ENCODE results near the gene CD101. TPM values are rescaled to one million over a fixed set of nuclear protein-coding genes. Genes with fewer than 3 reads are reported as not detected.

Gene CD101
- total and polyA plus RNA-seq, 2 experiments from 2014 or later: 1.2 to 1.3 TPM

DNA sequence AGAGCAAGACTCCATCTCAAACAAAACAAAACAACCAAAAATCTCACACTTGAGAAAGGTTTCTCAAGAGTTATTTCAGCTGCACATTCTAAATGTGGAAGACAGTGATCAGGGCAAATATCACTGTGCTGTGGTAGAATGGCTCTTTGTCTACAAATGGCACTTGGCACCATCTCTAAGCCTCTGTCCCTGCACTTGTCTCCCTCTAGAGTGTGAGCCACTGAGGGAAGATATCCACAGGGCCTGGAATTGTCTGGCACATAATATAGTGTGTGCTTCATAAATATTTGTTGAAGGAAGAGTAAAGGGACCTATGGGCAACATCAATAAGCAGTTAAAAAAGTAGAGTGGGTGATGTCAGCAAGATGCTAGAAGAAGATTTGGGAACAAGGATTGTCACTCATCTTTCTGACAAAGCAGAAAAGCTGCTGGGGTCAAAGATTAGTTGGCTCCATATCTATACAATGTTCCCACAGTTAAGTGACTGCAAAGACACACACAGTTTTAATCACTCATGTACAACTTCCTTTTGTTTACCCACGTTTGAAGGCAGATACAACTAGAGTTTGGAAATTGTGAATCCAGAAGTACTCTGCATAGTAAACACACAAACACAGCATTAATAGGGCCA lies 19.1 kb downstream of the CD101 start:
- no peaks in the 10 kb centered on the region for H3K36me3 ChIP-seq (ENCODE audit: insufficient read depth)
- no peak overlapping the region for H2AFZ ChIP-seq
- no peak overlapping the region for H3K27ac Mint-ChIP-seq
- no peaks in the 10 kb centered on the region for H3K9me3 Mint-ChIP-seq
- no peaks in the 10 kb centered on the region for H3K27me3 ChIP-seq (ENCODE audit: insufficient read depth)
- no peaks in the 10 kb centered on the region for H3F3A ChIP-seq (replicated peaks; ENCODE audit: low read depth)
- no peak for ATAC-seq
- H3K27ac ChIP-seq (ENCODE audit: low read depth): no peak overlapping the region
- H3K27me3 Mint-ChIP-seq (ENCODE audit: insufficient read depth, low read depth, poor library complexity): peaks cover 2% of the 10 kb centered on the region
- no peaks in the 10 kb centered on the region for H3K79me2 ChIP-seq (replicated peaks; ENCODE audit: insufficient read depth)
- TF ChIP-seq, protein P1, sequence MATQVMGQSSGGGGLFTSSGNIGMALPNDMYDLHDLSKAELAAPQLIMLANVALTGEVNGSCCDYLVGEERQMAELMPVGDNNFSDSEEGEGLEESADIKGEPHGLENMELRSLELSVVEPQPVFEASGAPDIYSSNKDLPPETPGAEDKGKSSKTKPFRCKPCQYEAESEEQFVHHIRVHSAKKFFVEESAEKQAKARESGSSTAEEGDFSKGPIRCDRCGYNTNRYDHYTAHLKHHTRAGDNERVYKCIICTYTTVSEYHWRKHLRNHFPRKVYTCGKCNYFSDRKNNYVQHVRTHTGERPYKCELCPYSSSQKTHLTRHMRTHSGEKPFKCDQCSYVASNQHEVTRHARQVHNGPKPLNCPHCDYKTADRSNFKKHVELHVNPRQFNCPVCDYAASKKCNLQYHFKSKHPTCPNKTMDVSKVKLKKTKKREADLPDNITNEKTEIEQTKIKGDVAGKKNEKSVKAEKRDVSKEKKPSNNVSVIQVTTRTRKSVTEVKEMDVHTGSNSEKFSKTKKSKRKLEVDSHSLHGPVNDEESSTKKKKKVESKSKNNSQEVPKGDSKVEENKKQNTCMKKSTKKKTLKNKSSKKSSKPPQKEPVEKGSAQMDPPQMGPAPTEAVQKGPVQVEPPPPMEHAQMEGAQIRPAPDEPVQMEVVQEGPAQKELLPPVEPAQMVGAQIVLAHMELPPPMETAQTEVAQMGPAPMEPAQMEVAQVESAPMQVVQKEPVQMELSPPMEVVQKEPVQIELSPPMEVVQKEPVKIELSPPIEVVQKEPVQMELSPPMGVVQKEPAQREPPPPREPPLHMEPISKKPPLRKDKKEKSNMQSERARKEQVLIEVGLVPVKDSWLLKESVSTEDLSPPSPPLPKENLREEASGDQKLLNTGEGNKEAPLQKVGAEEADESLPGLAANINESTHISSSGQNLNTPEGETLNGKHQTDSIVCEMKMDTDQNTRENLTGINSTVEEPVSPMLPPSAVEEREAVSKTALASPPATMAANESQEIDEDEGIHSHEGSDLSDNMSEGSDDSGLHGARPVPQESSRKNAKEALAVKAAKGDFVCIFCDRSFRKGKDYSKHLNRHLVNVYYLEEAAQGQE (IDR thresholded peaks at IDR 0.05; ENCODE audit: unreplicated experiment): no peak
- TF ChIP-seq NANOG (IDR thresholded peaks at IDR 0.05; ENCODE audit: borderline replicate concordance) (no peak), CREB1 (CRISPR knock-in tag; IDR thresholded peaks at IDR 0.05; ENCODE audit: low read depth) (no peak), ETS1 (IDR thresholded peaks at IDR 0.05) (no peak), ZNF331 (CRISPR knock-in tag; IDR thresholded peaks at IDR 0.05; ENCODE audit: low read depth) (no peak), ZNF114 (CRISPR knock-in tag; IDR thresholded peaks at IDR 0.05) (no peak), EZH2phosphoT487 (IDR thresholded peaks at IDR 0.05; ENCODE audit: unreplicated experiment) (no peak), POLR2AphosphoS5 (IDR thresholded peaks at IDR 0.05; ENCODE audit: low read depth) (no peak), STAT1 (IDR thresholded peaks at IDR 0.05; ENCODE audit: unreplicated experiment) (no peak), CTCF (conservative IDR thresholded peaks at IDR 0.05; ENCODE audit: low read depth in 2 of 2) (no peak), JUNB (IDR thresholded peaks at IDR 0.05; ENCODE audit: unreplicated experiment) (no peak), EZH2 (IDR thresholded peaks at IDR 0.05; ENCODE audit: low read depth, unreplicated experiment) (no peak)
- TF ChIP-seq, protein P2, sequence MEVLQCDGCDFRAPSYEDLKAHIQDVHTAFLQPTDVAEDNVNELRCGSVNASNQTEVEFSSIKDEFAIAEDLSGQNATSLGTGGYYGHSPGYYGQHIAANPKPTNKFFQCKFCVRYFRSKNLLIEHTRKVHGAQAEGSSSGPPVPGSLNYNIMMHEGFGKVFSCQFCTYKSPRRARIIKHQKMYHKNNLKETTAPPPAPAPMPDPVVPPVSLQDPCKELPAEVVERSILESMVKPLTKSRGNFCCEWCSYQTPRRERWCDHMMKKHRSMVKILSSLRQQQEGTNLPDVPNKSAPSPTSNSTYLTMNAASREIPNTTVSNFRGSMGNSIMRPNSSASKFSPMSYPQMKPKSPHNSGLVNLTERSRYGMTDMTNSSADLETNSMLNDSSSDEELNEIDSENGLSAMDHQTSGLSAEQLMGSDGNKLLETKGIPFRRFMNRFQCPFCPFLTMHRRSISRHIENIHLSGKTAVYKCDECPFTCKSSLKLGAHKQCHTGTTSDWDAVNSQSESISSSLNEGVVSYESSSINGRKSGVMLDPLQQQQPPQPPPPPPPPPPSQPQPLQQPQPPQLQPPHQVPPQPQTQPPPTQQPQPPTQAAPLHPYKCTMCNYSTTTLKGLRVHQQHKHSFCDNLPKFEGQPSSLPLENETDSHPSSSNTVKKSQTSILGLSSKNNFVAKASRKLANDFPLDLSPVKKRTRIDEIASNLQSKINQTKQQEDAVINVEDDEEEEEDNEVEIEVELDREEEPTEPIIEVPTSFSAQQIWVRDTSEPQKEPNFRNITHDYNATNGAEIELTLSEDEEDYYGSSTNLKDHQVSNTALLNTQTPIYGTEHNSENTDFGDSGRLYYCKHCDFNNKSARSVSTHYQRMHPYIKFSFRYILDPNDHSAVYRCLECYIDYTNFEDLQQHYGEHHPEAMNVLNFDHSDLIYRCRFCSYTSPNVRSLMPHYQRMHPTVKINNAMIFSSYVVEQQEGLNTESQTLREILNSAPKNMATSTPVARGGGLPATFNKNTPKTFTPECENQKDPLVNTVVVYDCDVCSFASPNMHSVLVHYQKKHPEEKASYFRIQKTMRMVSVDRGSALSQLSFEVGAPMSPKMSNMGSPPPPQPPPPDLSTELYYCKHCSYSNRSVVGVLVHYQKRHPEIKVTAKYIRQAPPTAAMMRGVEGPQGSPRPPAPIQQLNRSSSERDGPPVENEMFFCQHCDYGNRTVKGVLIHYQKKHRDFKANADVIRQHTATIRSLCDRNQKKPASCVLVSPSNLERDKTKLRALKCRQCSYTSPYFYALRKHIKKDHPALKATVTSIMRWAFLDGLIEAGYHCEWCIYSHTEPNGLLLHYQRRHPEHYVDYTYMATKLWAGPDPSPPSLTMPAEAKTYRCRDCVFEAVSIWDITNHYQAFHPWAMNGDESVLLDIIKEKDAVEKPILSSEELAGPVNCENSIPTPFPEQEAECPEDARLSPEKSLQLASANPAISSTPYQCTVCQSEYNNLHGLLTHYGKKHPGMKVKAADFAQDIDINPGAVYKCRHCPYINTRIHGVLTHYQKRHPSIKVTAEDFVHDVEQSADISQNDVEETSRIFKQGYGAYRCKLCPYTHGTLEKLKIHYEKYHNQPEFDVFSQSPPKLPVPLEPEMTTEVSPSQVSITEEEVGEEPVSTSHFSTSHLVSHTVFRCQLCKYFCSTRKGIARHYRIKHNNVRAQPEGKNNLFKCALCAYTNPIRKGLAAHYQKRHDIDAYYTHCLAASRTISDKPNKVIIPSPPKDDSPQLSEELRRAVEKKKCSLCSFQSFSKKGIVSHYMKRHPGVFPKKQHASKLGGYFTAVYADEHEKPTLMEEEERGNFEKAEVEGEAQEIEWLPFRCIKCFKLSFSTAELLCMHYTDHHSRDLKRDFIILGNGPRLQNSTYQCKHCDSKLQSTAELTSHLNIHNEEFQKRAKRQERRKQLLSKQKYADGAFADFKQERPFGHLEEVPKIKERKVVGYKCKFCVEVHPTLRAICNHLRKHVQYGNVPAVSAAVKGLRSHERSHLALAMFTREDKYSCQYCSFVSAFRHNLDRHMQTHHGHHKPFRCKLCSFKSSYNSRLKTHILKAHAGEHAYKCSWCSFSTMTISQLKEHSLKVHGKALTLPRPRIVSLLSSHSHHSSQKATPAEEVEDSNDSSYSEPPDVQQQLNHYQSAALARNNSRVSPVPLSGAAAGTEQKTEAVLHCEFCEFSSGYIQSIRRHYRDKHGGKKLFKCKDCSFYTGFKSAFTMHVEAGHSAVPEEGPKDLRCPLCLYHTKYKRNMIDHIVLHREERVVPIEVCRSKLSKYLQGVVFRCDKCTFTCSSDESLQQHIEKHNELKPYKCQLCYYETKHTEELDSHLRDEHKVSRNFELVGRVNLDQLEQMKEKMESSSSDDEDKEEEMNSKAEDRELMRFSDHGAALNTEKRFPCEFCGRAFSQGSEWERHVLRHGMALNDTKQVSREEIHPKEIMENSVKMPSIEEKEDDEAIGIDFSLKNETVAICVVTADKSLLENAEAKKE (CRISPR knock-in tag; IDR thresholded peaks at IDR 0.05): no peak
- DNase-seq (ENCODE audit: low spot score): no peak
- no peaks in the 10 kb centered on the region for H3K36me3 Mint-ChIP-seq (ENCODE audit: low read depth)
- H4K20me1 ChIP-seq (replicated peaks; ENCODE audit: insufficient read depth): no peaks in the 10 kb centered on the region
- H3K4me3 ChIP-seq: no peak overlapping the region
- H3K4me2 ChIP-seq: no peak overlapping the region
- H3K4me3 Mint-ChIP-seq: no peak overlapping the region
- H3K4me1 ChIP-seq (ENCODE audit: insufficient read depth): peaks cover 1% of the 10 kb centered on the region; the same call in 1 of the 2 replicates
- H3K4me1 Mint-ChIP-seq: peaks cover 3% of the 10 kb centered on the region
- H3K9me2 ChIP-seq (ENCODE audit: insufficient read depth): 0 out of 2 replicates have a peak, but pooled peaks cover 9% of the 10 kb centered on the region

Measured in GM23338 (cell line).